ENCODE results near the gene TXNDC5.

The TXNDC5 gene

DNA sequence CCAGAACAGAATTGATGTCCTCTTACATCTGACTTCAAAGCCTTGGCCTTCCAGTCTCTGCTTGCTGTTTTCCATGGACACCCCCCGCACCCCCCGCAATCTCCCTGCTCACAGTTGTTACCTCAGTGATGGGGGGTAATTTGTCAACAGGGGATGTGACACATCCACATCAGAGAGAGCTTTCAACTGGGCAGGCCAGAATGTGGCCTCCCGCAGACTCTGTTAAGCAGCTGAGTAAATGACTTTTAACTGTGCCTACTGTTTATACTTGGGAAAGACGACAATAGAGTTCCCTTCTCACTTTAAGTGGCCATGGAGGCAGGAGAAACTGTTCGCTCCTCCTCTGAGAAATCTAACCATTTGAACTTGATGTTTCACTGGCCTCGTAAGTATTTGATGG, 51.0 kb downstream of the TXNDC5 start:
- DNase-seq (ENCODE audit: low read depth in 2 of 2), result no peak

DNA sequence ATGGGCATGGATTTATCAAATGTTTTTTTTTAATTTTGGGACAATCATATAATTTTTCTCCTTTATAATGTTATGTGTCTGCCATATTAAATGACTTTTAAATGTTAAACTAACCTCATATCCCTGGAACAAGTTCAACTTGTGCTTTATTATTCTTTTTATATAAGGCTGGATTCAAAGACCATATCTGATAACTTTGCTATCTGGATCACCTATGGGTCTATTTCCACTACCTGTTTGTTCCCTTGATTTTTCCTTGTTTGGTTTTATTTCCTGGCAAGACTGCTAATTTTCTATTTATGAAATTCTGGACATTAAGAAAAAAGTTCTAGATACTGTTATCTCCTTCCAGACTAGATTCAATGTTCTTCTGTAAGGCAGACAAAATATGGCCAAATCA, 58.8 kb downstream of the TXNDC5 start:
- no peak for DNase-seq (ENCODE audit: low read depth in 2 of 2)

DNA sequence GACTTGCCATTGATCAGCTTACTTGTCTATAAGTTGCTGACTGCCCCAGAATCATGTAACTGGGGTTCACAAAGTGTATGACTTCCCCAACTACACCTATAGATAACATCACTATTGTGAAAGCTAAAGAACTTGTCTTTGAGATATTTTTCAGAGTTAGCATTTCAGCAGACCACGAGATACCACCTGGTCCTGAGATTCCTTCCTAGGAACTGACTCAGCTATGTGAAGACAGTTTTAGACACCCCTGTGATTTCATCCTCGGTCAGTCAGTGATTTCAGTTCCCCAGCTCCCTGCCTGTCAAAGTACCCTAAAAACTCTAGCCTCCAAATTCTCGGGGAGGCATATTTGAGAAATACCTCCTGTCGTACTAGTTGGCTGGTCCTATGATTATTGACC, 62.4 kb downstream of the TXNDC5 start:
- DNase-seq (ENCODE audit: low read depth in 2 of 2), result no peak

DNA sequence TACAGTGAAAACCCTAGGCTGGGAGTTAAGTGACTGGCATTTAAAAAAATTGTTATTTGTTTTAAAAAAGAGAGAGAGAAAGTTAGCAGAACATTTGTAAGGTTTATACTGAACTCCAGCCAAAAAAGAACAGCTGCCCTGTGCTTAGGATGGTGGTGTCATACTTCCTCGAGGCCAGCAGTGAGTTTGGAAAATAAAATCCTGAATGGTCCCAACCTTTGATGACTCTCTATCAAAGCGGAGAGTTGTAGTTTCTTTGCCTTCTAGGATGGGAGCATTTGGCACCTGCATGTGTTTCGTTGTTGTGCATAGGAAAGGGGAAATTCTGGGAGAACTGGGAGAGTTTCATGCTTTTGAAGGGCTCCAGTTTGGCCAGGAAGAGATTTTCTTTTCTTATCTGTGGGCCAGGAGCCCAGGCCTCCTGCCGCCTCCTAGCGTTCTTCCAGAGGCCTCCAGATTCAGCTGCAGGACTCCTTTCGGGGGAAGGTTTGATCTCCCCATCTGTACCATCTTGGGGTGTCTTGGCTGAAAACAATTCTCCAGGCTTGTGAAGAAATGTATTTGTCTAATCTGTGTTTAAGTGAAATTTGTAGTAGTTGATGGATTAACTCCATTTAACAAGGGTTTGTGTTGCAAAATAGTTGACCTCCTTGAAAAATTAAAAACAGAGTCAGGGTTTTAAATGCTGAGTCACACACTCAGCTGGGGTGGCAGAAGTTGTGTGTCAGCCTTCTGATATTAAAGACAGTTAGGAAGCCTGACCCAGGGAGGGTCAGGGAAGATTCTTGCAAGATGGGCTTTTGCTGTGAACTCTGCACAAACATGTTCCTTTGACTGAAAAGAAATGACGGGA, 63.4 kb downstream of the TXNDC5 start:
- DNase-seq (ENCODE audit: low read depth in 2 of 2), result no peak

DNA sequence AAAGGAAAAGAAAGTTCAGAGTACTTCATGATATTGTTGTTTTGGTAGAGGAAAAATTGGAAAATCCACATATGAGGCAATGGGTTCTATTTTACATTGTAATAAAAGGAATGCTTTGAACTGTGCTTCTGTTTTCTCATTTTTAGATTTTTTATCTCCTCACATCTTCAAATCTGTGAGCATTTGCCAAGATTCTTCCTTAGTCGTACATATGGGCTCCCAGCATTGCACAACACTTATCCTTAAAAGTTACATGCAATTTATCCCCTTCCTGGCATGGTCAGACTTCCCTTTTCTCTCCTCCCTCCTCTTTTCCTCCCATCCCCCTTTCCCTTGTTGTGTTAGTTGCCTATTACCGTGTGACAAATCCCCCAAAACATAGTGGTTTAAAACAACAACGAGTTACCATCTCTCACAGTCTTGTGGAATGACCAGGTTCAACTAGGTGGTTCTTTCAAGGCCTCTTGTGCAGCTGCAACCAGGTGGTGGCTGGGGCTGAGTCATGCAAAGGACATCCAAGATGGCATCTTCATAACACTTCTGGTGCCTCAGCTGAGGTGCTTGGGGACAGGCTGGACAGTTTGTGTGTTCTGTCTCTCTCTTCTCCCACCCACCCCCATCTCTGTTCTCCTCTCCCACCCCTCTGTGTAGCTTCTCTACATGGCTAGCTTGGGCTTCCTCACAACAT, 68.7 kb downstream of the TXNDC5 start:
- no peak for DNase-seq (ENCODE audit: low read depth in 2 of 2)

DNA sequence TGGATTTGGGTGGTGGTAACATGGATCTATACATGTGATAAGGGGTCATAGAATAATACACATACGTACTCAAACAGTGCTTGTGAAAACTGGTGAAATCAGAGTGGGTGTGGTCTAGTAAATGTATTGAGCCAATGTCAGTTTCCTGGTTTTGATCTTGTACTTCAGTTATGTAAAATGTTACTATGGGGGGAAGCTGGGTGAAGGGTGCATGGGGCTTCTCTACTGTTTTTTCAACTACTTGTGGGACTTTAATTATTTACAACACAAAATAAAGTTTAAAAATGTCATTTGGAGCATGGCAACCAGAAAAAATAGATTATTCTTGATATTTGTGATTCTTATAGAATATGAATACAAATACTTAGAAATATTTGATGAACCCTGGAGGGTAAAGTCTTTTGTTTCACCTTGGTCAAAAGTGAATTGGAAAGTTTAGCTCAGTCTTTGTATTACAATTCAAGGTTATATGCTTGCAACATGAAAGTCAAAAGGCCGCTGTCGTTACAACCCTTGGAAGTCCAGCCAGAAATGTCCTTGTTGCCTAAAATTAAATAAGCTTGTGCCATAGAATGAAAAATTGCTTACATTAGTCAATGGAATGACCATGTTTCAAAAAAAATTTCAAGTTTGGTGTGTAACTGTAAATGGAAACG, 74.1 kb downstream of the TXNDC5 start:
- DNase-seq (ENCODE audit: low read depth in 2 of 2), result no peak

DNA sequence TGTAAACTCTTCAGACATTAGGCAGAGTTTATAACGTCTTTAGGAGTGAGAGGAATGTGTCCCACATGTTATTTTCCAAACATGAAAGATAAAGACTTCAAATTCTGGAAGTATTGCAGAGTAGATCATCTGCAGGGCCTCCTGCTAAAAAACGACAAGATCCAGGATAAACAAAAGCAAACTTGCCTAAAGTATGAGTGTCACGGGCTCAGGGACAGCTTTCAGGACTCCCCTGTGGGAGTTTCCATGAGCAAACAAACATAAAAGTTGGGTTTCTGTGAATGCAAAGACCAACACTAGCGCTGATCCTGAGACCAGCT, 76.9 kb downstream of the TXNDC5 start:
- DNase-seq (ENCODE audit: low read depth in 2 of 2), result no peak

DNA sequence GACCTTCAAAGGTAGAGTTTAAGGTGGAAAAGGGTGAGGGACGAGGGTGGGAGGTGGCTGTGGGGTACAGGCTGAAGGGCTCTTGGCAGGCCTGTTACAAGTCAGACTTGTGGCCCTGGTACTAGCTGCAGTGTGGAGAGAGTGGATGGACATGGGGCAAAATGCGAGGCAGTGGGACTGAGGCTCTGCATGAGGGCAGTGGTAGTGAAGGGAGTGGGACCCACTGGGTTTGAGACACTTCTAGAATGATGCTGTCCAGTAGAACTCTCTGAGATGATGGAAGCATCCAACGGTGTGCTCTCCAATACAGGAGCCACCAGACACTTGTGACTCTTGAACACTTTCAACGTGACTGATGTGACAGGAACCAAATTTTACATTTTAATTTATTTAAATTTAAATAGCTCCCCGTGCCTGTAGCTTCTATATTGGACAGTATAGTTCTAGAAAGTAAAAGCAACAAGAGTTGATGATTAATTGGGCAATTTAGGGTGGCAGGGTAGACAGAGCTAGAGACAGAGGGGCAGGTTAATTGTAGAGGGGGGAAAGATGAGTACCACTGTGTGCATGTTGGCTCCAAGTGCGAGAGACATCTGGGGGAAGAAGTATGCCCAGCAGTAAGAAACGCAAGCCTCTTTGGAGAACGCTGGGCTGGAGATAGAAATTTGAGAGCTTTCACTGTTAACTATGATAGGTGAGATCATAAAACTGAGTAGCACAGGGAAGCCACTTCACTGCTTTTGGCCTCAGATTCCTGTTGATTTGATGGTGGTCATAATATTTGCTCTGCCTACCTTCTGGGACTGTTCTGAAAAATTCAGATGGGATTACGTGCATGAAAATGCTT, 77.5 kb downstream of the TXNDC5 start:
- no peak for DNase-seq (ENCODE audit: low read depth in 2 of 2)

Measured in stimulated activated CD4-positive, alpha-beta T cell treated with anti-CD3 and anti-CD28 coated beads, Interleukin-1b, Interleukin-23, amount 100 ng/mL, for 1 hour (primary cell).